ENCODE data around the gene DNAJA3. TPM values are rescaled to one million over a fixed set of nuclear protein-coding genes. Genes with fewer than 3 reads are reported as not detected.
A peak's percentile ranks its signal among the peaks of the same experiment; 100 is the strongest.

DNAJA3 gene
- total and polyA plus RNA-seq, 2 donors (not counting 3 experiments of a cell fraction or from before 2014, with no cell fraction given) = 33.4 to 45.4 TPM

GRCh38 chr16:4380119-4381063, 45.3 kb upstream of the DNAJA3 start:
- Histone ChIP-seq H3K9ac (replicated peaks; ENCODE audit: extremely low read depth, insufficient read depth, low read length) (no peak overlapping the region), H3K27me3 (ENCODE audit: control insufficient read depth in 2 of 2, insufficient read depth in 2 of 2, low read length in 2 of 2) (no peaks in the 10 kb centered on the region), H3K4me3 (replicated peaks in 1 of 3; ENCODE audit: insufficient read depth in 1 of 3, low read depth in 1 of 3, low read length in 3 of 3) (no peak overlapping the region), H3K9me3 (replicated peaks; ENCODE audit: control insufficient read depth, insufficient read depth, low read length) (no peaks in the 10 kb centered on the region), H3K4me2 (ENCODE audit: insufficient read depth, low read length) (no peak overlapping the region), H4K20me1 (replicated peaks; ENCODE audit: control insufficient read depth, extremely low read depth, insufficient read depth, low read length) (no peaks in the 10 kb centered on the region), H3K9me1 (replicated peaks; ENCODE audit: control insufficient read depth, extremely low read depth, insufficient read depth, low read length) (no peaks in the 10 kb centered on the region), H3K36me3 (ENCODE audit: control insufficient read depth in 2 of 2, extremely low read depth in 1 of 2, insufficient read depth in 2 of 2, low read length in 2 of 2) (peaks cover 0 to 1% of the 10 kb centered on the region in 2 experiments), H3K4me1 (ENCODE audit: control insufficient read depth, extremely low read depth, insufficient read depth, low read length) (peaks cover 12% of the 10 kb centered on the region), H2AFZ (ENCODE audit: low read depth, low read length) (no peak overlapping the region), H3K27ac (ENCODE audit: insufficient read depth, low read depth, low read length) (no peak overlapping the region), H3K79me2 (ENCODE audit: control insufficient read depth, insufficient read depth, low read length) (no peaks in the 10 kb centered on the region)
- BruUV-seq (replicated peaks) = no TSS peak
- intact Hi-C loops (cut with micrococcal nuclease) = no loop called here
- ChIA-PET POLR2A (no interaction called here), CTCF (interaction anchor here (0.8 to 2.1 kb wide), 4 partner anchors 15 to 119 kb away, joined by 3 to 8 read pairs (median 4); no protein-coding TSS in a partner anchor)
- peak; percentile 42 for DNase-seq (ENCODE audit: low read depth, low spot score)
- no peak for TF ChIP-seq EZH2 (IDR thresholded peaks at IDR 0.05; ENCODE audit: borderline replicate concordance, low read depth, low read length, severe bottlenecking)
- TF ChIP-seq POLR2AphosphoS5 (IDR thresholded peaks at IDR 0.05; ENCODE audit: insufficient read depth, low read depth, low read length) = no peak
- TF ChIP-seq FOS (IDR thresholded peaks at IDR 0.05; ENCODE audit: borderline replicate concordance, insufficient read depth, low read length) = no peak
- no peak for TF ChIP-seq GATA2 (IDR thresholded peaks at IDR 0.05; ENCODE audit: insufficient read depth, insufficient read length, low read depth, low read length)
- TF ChIP-seq MYC (IDR thresholded peaks at IDR 0.05; ENCODE audit: low read depth, low read length) = no peak
- no peak for TF ChIP-seq MAX (IDR thresholded peaks at IDR 0.05; ENCODE audit: insufficient read depth, insufficient read length)
- TF ChIP-seq JUN (IDR thresholded peaks at IDR 0.05; ENCODE audit: borderline replicate concordance, insufficient read depth, insufficient read length, low read depth) = no peak
- no peak for TF ChIP-seq CTCF (IDR thresholded peaks at IDR 0.05; ENCODE audit: extremely low read depth in 1 of 2, insufficient read depth in 1 of 2, low read depth in 1 of 2, low read length in 2 of 2)
- TF ChIP-seq POLR2A (IDR thresholded peaks at IDR 0.05; ENCODE audit: low read depth, low read length) = no peak
- no peak for FAIRE-seq
- dilution Hi-C loops (cut with MboI; ENCODE audit: extremely low pct_ligation_motif_present, low sequenced_read_pairs) = no loop called here

Measured in endothelial cell of umbilical vein (primary cell).